Cardiac muscle cell (in vitro differentiated cells and primary cell): ENCODE measurements around the gene NIPAL3. TPM values are rescaled to one million over a fixed set of nuclear protein-coding genes. Genes with fewer than 3 reads are reported as not detected.
A peak's percentile ranks its signal among the peaks of the same experiment; 100 is the strongest.

ENCODE experiments used
- DNase-seq, 2 donors: peaks; one replicate each; pipeline versions ENCODE4 v3.0.0 to v3.0.0-alpha.2; 2010 to 2017; ENCODE audit warnings: low read depth in 1 of 2, low spot score in 1 of 2
- H3K27ac ChIP-seq: fragments of 200-600 bp; sonication (generic); 2 replicates; pipeline ENCODE4 v1.5.1; 2016
- H3K27me3 ChIP-seq: fragments of 200-600 bp; sonication (generic); 2 replicates; pipeline ENCODE4 v1.6.0; 2016; ENCODE audit warnings: control low read depth
- H3K36me3 ChIP-seq: fragments of 200-600 bp; sonication (generic); 2 replicates; pipeline ENCODE4 v1.5.1; 2016; ENCODE audit warnings: control low read depth
- H3K4me1 ChIP-seq: fragments of 200-600 bp; sonication (generic); 2 replicates; pipeline ENCODE4 v1.8.1; 2017; ENCODE audit warnings: low read depth, mild to moderate bottlenecking, mixed run types
- H3K4me3 ChIP-seq: fragments of 200-600 bp; sonication (generic); 2 replicates; pipeline ENCODE4 v1.5.1; 2016; ENCODE audit warnings: mild to moderate bottlenecking
- H3K9me3 ChIP-seq: fragments of 200-600 bp; sonication (generic); 2 replicates; pipeline ENCODE4 v1.5.1; 2017; ENCODE audit warnings: low read depth, mild to moderate bottlenecking, control low read depth
- polyA plus RNA-seq: library from polyadenylated mRNA; unstranded; fragments of >200 nt; fragmentation: Nextera tagmentation; extraction: Ambion mirVana; gene quantifications from 2 replicates; pipeline ENCODE4 v1.2.1, GENCODE V29; 2016
- total RNA-seq: library from RNA; depleted of rRNA; stranded (reverse); fragments of >200 nt; gene quantifications from 2 replicates; pipeline ENCODE4 v1.2.3, GENCODE V29; 2016
- TF ChIP-seq, protein P1 (sequence below): IDR thresholded peaks from 2 replicates; pipeline ENCODE4 v1.5.1; 2012; ENCODE audit warnings: low read depth, mild to moderate bottlenecking, low read length

Gene NIPAL3
- total and polyA plus RNA-seq, 2 experiments from 2014 or later, result 19.0 to 32.2 TPM

DNA sequence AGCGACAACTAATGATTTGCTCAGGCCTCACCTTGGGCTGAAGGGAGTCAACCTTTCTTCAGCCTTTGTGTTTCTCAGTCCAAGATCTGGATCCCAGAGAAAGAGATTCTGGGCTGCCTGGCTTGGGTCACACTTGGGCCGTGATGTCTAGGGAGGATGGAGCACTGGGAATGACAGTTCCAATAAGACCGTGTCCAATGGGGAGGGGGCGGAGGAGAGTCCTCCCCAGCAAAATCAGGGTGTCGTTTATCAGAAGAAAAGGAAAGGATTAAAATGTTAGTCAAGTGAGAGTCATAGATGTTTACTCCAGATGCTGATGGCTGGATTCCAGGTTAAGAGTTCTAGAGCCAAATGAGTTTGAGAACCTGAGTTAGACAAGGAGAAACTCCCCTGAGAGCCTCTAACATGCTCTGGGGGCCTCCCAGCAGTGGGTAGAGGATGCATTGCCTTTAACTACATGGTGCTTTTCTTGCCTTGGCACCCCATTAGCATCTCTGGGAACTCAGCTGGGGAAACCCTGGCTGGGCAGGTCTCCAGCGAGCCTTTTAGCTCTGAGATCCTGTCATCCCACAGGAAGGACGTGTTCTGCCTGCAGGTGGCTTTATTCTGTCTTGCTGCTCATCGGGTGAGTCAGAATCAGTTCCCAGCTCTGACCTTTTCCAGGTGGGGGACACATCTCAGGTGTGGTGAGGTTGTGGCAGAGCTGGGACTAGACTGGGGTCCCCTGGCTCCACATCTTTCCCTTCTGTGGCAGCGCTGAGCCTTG lies 22.2 kb downstream of the NIPAL3 start:
- no peaks in the 10 kb centered on the region for H3K27me3 ChIP-seq
- DNase-seq, result peak in 1 of 2 donors; percentile 18
- no peaks in the 10 kb centered on the region for H3K4me1 ChIP-seq
- H3K27ac ChIP-seq, result no peak overlapping the region
- no peaks in the 10 kb centered on the region for H3K9me3 ChIP-seq
- no peak overlapping the region for H3K4me3 ChIP-seq
- TF ChIP-seq, protein P1, sequence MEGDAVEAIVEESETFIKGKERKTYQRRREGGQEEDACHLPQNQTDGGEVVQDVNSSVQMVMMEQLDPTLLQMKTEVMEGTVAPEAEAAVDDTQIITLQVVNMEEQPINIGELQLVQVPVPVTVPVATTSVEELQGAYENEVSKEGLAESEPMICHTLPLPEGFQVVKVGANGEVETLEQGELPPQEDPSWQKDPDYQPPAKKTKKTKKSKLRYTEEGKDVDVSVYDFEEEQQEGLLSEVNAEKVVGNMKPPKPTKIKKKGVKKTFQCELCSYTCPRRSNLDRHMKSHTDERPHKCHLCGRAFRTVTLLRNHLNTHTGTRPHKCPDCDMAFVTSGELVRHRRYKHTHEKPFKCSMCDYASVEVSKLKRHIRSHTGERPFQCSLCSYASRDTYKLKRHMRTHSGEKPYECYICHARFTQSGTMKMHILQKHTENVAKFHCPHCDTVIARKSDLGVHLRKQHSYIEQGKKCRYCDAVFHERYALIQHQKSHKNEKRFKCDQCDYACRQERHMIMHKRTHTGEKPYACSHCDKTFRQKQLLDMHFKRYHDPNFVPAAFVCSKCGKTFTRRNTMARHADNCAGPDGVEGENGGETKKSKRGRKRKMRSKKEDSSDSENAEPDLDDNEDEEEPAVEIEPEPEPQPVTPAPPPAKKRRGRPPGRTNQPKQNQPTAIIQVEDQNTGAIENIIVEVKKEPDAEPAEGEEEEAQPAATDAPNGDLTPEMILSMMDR, result no peak
- H3K36me3 ChIP-seq, result no peaks in the 10 kb centered on the region

DNA sequence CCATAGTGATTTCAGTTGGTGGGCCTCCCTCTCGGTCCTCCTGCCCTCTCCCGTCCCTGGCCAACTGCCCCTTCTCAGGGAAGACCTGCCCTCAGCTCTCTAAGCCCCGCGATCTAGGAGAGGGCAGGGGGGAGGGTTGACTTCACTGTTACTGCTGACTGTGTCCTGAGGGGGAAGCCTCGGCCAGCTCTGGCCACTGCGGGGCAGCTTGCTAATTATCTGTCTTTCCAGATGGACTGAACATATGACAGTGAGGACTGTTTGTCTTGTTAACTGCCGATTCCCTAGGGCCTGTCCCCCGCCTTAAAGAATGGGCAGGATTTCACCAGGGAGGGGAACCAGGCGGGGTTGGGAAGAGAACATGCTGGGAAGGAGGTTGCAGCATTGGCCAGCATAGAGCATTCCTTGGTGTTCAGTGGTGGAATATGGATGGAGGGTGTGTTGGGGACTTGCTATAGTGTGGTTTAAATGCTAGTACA lies 22.9 kb downstream of the NIPAL3 start:
- Histone ChIP-seq H3K9me3 (no peaks in the 10 kb centered on the region), H3K27me3 (no peaks in the 10 kb centered on the region), H3K27ac (no peak overlapping the region), H3K4me3 (no peak overlapping the region), H3K4me1 (no peaks in the 10 kb centered on the region), H3K36me3 (no peaks in the 10 kb centered on the region)
- peak in 1 of 2 donors; percentile 31 for DNase-seq
- TF ChIP-seq, protein P1, result no peak

GRCh38 chr1:24440436-24440835 lies 24.8 kb downstream of the NIPAL3 start:
- H3K36me3 ChIP-seq, result no peaks in the 10 kb centered on the region
- TF ChIP-seq, protein P1, result no peak
- H3K27ac ChIP-seq, result no peak overlapping the region
- H3K9me3 ChIP-seq, result no peaks in the 10 kb centered on the region
- no peaks in the 10 kb centered on the region for H3K27me3 ChIP-seq
- no peak for DNase-seq
- no peak overlapping the region for H3K4me3 ChIP-seq
- no peaks in the 10 kb centered on the region for H3K4me1 ChIP-seq

- no peaks in the 10 kb centered on the region for H3K9me3 ChIP-seq
- H3K27ac ChIP-seq, result no peak overlapping the region
- no peaks in the 10 kb centered on the region for H3K27me3 ChIP-seq
- TF ChIP-seq, protein P1, result no peak
- H3K36me3 ChIP-seq, result no peaks in the 10 kb centered on the region
- no peak overlapping the region for H3K4me3 ChIP-seq
- DNase-seq, result no peak
- H3K4me1 ChIP-seq, result no peaks in the 10 kb centered on the region
Measured at GRCh38 chr1:24441480-24441879, 25.9 kb downstream of the NIPAL3 start.

DNA sequence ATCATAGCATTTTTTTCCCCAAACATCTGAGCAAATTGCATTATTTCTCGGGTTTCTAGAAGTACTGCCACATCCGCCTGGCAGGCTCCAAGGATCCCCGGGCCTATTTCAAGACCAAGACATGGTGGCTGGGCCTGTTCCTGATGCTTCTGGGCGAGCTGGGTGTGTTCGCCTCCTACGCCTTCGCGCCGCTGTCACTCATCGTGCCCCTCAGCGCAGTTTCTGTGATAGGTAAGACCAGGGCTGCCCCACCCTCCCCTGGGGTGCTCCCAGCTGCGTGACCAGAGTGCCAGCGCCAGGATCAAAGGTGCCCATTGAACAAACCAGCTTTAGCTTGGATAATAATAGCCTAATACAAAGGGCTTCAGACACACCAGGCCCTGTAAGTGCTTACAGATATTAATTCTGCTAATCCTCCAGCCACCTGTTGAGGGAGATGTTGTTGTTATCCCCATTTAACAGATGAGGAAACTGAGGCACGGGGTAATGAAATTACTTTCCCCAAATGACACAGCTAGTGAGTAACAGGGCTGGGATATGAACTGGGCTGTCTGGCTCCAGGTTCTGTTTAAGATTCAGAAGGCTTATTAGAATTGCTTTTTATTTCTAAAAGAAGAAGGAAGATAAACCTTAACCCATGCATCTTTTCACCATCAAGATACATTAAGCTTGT lies 26.5 kb downstream of the NIPAL3 start:
- TF ChIP-seq, protein P1, result no peak

More for the DNA sequence above, 26.5 kb downstream of the NIPAL3 start:
- no peak for DNase-seq
- Histone ChIP-seq H3K9me3 (no peaks in the 10 kb centered on the region), H3K27ac (no peak overlapping the region), H3K36me3 (no peaks in the 10 kb centered on the region), H3K27me3 (no peaks in the 10 kb centered on the region), H3K4me3 (no peak overlapping the region), H3K4me1 (no peaks in the 10 kb centered on the region)
